HEK293 (cell line): Measurements from ENCODE around the gene ASCC3.

Experiments used
- CTCF ChIA-PET: fragments of 350-600 bp; formaldehyde crosslinking; extraction: SDS; loops from one replicate; lab custom pipeline; 2021; ENCODE audit warnings: antibody characterized with exemption; lab: Yijun Ruan, JAX
- POLR2A ChIA-PET: fragments of 300-600 bp; formaldehyde crosslinking; extraction: SDS; loops from one replicate; lab custom pipeline; 2020; ENCODE audit warnings: antibody characterized with exemption, inconsistent platforms; lab: Yijun Ruan, JAX
- H3K27ac ChIP-seq: fragments of 200-500 bp; sonication (Bioruptor generic); 2 replicates; pipeline ENCODE4 v1.5.1; 2014; ENCODE audit warnings: low read depth, low read length, control low read depth, inconsistent platforms; ENCODE audit errors: extremely low read depth
- H3K36me3 ChIP-seq, 2 experiments: fragments of 200-500 bp in 1 of 2; sonication (Bioruptor generic) in 1 of 2; 1 replicate in 1 of 2; 2 replicates in 1 of 2; pipeline ENCODE4 v1.5.1; 2014 to 2017; ENCODE audit warnings: inconsistent platforms in 2 of 2, low read length in 2 of 2; ENCODE audit not compliant: control insufficient read depth in 2 of 2, insufficient read depth in 1 of 2
- H3K4me1 ChIP-seq: fragments of 200-500 bp; sonication (Bioruptor generic); 2 replicates; pipeline ENCODE4 v1.5.1; 2014; ENCODE audit warnings: mild to moderate bottlenecking, low read length, inconsistent platforms; ENCODE audit not compliant: control insufficient read depth, insufficient read depth
- H3K4me3 ChIP-seq: 2 replicates; pipeline ENCODE4 v1.5.1; 2011; ENCODE audit warnings: low read depth, mild to moderate bottlenecking, control low read depth, low read length, moderate library complexity
- H3K9me3 ChIP-seq: fragments of 200-500 bp; sonication (Bioruptor generic); 2 replicates; pipeline ENCODE4 v1.5.1; 2014; ENCODE audit warnings: low read depth, low read length, inconsistent platforms; ENCODE audit not compliant: control insufficient read depth, insufficient read depth
- KLF9 ChIP-seq: fragments of 450-650 bp; formaldehyde crosslinking; IDR thresholded peaks from 2 replicates; pipeline ENCODE4 v1.5.1; 2016; ENCODE audit warnings: missing biosample characterization, missing genetic modification characterization, low read depth
- ZBTB48 ChIP-seq: fragments of 450-650 bp; formaldehyde crosslinking; IDR thresholded peaks from 2 replicates; pipeline ENCODE4 v1.5.1; 2016; ENCODE audit warnings: missing biosample characterization, missing genetic modification characterization
- ZBTB7A ChIP-seq: fragments of 450-650 bp; formaldehyde crosslinking; IDR thresholded peaks from 2 replicates; pipeline ENCODE4 v1.5.1; 2016; ENCODE audit warnings: low read depth, missing biosample characterization, missing genetic modification characterization
- ZIC2 ChIP-seq: fragments of 450-650 bp; formaldehyde crosslinking; IDR thresholded peaks from 2 replicates; pipeline ENCODE4 v1.5.1; 2016; ENCODE audit warnings: missing biosample characterization, missing genetic modification characterization
- ZNF175 ChIP-seq: fragments of 450-650 bp; formaldehyde crosslinking; IDR thresholded peaks from 2 replicates; pipeline ENCODE4 v1.5.1; 2016; ENCODE audit warnings: missing biosample characterization, missing genetic modification characterization
- ZNF202 ChIP-seq: fragments of 450-650 bp; formaldehyde crosslinking; IDR thresholded peaks from 2 replicates; pipeline ENCODE4 v1.5.1; 2016; ENCODE audit warnings: missing biosample characterization, missing genetic modification characterization, borderline replicate concordance
- ZNF239 ChIP-seq: fragments of 450-650 bp; formaldehyde crosslinking; IDR thresholded peaks from 2 replicates; pipeline ENCODE4 v1.5.1; 2016; ENCODE audit warnings: missing biosample characterization, missing genetic modification characterization
- ZNF302 ChIP-seq: fragments of 450-650 bp; formaldehyde crosslinking; IDR thresholded peaks from 2 replicates; pipeline ENCODE4 v1.5.1; 2016; ENCODE audit warnings: missing biosample characterization, missing genetic modification characterization, low read depth
- ZNF341 ChIP-seq: fragments of 450-650 bp; formaldehyde crosslinking; IDR thresholded peaks from 2 replicates; pipeline ENCODE4; 2016; ENCODE audit warnings: low read depth, missing biosample characterization, missing genetic modification characterization
- ZNF433 ChIP-seq: fragments of 450-650 bp; formaldehyde crosslinking; IDR thresholded peaks from 2 replicates; pipeline ENCODE4 v1.5.1; 2016; ENCODE audit warnings: missing biosample characterization, missing genetic modification characterization, low read depth
- ZNF544 ChIP-seq: fragments of 450-650 bp; formaldehyde crosslinking; IDR thresholded peaks from 2 replicates; pipeline ENCODE4 v1.5.0; 2017; ENCODE audit warnings: missing biosample characterization, missing genetic modification characterization
- ZNF549 ChIP-seq: fragments of 450-650 bp; IDR thresholded peaks from 2 replicates; pipeline ENCODE4 v1.5.1; 2018; ENCODE audit warnings: missing biosample characterization, missing genetic modification characterization, mild to moderate bottlenecking, inconsistent platforms, moderate library complexity
- ZNF654 ChIP-seq: fragments of 450-650 bp; formaldehyde crosslinking; IDR thresholded peaks from 2 replicates; pipeline ENCODE4 v1.5.1; 2016; ENCODE audit warnings: low read depth, missing biosample characterization, missing genetic modification characterization
- ZNF777 ChIP-seq: fragments of 450-650 bp; formaldehyde crosslinking; IDR thresholded peaks from 2 replicates; pipeline ENCODE4 v1.5.1; 2017; ENCODE audit warnings: missing biosample characterization, missing genetic modification characterization, borderline replicate concordance
- ZNF830 ChIP-seq: fragments of 450-650 bp; IDR thresholded peaks from 2 replicates; pipeline ENCODE4 v1.5.0; 2018; ENCODE audit warnings: missing biosample characterization, missing genetic modification characterization, low read depth, mild to moderate bottlenecking, moderate library complexity
- TF ChIP-seq, protein P1 (sequence below): fragments of 450-650 bp; formaldehyde crosslinking; conservative IDR thresholded peaks from 2 replicates; pipeline ENCODE4 v1.5.1; 2016; ENCODE audit warnings: low read depth, missing biosample characterization, missing genetic modification characterization
- TF ChIP-seq, protein P2 (sequence below): fragments of 450-650 bp; formaldehyde crosslinking; IDR thresholded peaks from 2 replicates; pipeline ENCODE4 v1.5.1; 2016; ENCODE audit warnings: missing biosample characterization, missing genetic modification characterization
- TF ChIP-seq, protein P3 (sequence below): fragments of 450-650 bp; formaldehyde crosslinking; IDR thresholded peaks from 2 replicates; pipeline ENCODE4 v1.5.0; 2017; ENCODE audit warnings: missing biosample characterization, missing genetic modification characterization, borderline replicate concordance
- TF ChIP-seq, protein P4 (sequence below): fragments of 450-650 bp; formaldehyde crosslinking; IDR thresholded peaks from 2 replicates; pipeline ENCODE4 v1.5.1; 2016; ENCODE audit warnings: missing biosample characterization, missing genetic modification characterization

The ASCC3 gene

DNA sequence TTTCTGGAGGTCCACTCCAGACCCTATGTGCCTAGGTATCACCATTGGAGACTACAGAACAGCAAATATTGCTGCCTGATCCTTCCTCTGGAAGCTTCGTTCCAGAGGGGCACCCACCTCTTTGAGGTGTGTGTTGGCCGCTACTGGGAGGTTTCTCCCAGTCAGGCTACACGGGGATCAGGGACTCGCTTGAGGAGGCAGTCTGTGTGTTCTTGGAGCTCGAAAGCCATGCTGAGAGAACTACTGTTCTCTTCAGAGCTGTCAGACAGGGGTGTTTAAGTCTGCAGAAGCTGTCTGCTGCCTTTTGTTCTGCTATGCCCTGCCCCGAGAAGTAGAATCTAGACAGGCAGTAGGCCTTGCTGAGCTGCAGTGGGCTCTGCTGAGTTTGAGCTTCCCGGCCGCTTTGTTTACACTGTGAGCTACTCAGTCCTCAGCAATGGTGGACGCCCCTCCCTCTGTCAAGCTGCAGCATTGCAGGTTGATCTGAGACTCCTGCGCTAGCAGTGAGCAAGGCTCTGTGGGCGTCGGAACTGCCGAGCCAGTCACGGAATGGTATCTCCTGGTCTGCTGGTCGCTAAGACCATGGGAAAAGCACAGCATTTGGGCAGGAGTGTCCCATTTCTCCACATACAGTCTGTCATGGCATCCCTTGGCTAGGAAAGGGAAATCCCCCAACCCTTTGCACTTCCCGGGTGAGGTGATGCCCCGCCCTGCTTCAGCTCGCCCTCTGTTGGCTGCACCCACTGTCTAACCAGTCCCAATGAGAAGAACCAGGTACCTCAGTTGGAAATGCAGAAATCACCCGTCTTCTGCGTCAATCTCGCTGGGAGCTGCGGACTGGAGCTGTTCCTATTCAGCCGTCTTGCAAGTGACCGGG, 32.5 kb upstream of the ASCC3 start (continued):
- TF ChIP-seq ZNF433 (no peak), ZBTB48 (tag by site-specific recombination) (no peak), ZNF549 (tag by site-specific recombination) (no peak), ZNF202 (tag by site-specific recombination) (no peak), ZNF175 (tag by site-specific recombination) (no peak), ZNF777 (tag by site-specific recombination) (no peak), ZNF302 (tag by site-specific recombination) (no peak), KLF9 (tag by site-specific recombination) (no peak), ZNF654 (no peak), ZIC2 (tag by site-specific recombination) (no peak), ZNF830 (tag by site-specific recombination) (no peak), ZBTB7A (no peak), ZNF544 (tag by site-specific recombination) (no peak)

DNA sequence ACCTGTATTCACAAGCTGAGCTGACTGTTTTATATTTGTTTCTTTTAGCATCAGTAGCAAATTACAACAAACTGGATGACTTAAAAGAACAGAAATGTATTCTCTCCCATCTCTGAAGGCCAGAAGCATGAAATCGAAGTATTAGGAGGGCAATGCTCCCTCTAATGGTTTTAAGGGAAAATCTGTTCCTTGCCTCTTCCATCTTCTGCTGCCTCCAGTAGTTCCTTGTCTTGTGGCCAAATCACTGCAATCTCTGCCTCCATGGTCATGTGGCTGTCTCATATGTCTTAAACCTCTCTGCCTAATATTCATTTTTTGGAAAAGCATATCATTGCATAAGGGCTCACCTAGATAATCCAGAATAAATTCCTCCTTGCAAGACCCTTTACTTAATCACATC, 25.2 kb upstream of the ASCC3 start:
- Histone ChIP-seq H3K27ac (no peak overlapping the region), H3K9me3 (no peaks in the 10 kb centered on the region)
- CTCF ChIA-PET, result interaction anchor here (0.6 kb wide), 1 partner anchor 154 kb away, joined by 3 read pairs; no protein-coding TSS in a partner anchor
- TF ChIP-seq, protein P1, sequence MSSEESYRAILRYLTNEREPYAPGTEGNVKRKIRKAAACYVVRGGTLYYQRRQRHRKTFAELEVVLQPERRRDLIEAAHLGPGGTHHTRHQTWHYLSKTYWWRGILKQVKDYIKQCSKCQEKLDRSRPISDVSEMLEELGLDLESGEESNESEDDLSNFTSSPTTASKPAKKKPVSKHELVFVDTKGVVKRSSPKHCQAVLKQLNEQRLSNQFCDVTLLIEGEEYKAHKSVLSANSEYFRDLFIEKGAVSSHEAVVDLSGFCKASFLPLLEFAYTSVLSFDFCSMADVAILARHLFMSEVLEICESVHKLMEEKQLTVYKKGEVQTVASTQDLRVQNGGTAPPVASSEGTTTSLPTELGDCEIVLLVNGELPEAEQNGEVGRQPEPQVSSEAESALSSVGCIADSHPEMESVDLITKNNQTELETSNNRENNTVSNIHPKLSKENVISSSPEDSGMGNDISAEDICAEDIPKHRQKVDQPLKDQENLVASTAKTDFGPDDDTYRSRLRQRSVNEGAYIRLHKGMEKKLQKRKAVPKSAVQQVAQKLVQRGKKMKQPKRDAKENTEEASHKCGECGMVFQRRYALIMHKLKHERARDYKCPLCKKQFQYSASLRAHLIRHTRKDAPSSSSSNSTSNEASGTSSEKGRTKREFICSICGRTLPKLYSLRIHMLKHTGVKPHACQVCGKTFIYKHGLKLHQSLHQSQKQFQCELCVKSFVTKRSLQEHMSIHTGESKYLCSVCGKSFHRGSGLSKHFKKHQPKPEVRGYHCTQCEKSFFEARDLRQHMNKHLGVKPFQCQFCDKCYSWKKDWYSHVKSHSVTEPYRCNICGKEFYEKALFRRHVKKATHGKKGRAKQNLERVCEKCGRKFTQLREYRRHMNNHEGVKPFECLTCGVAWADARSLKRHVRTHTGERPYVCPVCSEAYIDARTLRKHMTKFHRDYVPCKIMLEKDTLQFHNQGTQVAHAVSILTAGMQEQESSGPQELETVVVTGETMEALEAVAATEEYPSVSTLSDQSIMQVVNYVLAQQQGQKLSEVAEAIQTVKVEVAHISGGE (tag by site-specific recombination), result no peak
- TF ChIP-seq ZNF239 (tag by site-specific recombination) (no peak), ZNF341 (no peak)
- TF ChIP-seq, protein P2, sequence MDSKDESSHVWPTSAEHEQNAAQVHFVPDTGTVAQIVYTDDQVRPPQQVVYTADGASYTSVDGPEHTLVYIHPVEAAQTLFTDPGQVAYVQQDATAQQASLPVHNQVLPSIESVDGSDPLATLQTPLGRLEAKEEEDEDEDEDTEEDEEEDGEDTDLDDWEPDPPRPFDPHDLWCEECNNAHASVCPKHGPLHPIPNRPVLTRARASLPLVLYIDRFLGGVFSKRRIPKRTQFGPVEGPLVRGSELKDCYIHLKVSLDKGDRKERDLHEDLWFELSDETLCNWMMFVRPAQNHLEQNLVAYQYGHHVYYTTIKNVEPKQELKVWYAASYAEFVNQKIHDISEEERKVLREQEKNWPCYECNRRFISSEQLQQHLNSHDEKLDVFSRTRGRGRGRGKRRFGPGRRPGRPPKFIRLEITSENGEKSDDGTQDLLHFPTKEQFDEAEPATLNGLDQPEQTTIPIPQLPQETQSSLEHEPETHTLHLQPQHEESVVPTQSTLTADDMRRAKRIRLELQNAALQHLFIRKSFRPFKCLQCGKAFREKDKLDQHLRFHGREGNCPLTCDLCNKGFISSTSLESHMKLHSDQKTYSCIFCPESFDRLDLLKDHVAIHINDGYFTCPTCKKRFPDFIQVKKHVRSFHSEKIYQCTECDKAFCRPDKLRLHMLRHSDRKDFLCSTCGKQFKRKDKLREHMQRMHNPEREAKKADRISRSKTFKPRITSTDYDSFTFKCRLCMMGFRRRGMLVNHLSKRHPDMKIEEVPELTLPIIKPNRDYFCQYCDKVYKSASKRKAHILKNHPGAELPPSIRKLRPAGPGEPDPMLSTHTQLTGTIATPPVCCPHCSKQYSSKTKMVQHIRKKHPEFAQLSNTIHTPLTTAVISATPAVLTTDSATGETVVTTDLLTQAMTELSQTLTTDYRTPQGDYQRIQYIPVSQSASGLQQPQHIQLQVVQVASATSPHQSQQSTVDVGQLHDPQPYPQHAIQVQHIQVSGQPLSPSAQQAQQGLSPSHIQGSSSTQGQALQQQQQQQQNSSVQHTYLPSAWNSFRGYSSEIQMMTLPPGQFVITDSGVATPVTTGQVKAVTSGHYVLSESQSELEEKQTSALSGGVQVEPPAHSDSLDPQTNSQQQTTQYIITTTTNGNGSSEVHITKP (tag by site-specific recombination), result no peak
- TF ChIP-seq, protein P3, sequence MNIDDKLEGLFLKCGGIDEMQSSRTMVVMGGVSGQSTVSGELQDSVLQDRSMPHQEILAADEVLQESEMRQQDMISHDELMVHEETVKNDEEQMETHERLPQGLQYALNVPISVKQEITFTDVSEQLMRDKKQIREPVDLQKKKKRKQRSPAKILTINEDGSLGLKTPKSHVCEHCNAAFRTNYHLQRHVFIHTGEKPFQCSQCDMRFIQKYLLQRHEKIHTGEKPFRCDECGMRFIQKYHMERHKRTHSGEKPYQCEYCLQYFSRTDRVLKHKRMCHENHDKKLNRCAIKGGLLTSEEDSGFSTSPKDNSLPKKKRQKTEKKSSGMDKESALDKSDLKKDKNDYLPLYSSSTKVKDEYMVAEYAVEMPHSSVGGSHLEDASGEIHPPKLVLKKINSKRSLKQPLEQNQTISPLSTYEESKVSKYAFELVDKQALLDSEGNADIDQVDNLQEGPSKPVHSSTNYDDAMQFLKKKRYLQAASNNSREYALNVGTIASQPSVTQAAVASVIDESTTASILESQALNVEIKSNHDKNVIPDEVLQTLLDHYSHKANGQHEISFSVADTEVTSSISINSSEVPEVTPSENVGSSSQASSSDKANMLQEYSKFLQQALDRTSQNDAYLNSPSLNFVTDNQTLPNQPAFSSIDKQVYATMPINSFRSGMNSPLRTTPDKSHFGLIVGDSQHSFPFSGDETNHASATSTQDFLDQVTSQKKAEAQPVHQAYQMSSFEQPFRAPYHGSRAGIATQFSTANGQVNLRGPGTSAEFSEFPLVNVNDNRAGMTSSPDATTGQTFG (tag by site-specific recombination), result no peak
- TF ChIP-seq, protein P4, sequence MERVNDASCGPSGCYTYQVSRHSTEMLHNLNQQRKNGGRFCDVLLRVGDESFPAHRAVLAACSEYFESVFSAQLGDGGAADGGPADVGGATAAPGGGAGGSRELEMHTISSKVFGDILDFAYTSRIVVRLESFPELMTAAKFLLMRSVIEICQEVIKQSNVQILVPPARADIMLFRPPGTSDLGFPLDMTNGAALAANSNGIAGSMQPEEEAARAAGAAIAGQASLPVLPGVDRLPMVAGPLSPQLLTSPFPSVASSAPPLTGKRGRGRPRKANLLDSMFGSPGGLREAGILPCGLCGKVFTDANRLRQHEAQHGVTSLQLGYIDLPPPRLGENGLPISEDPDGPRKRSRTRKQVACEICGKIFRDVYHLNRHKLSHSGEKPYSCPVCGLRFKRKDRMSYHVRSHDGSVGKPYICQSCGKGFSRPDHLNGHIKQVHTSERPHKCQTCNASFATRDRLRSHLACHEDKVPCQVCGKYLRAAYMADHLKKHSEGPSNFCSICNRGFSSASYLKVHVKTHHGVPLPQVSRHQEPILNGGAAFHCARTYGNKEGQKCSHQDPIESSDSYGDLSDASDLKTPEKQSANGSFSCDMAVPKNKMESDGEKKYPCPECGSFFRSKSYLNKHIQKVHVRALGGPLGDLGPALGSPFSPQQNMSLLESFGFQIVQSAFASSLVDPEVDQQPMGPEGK (tag by site-specific recombination), result no peak
- TF ChIP-seq, all 188 proteins: peak for 0
- Histone ChIP-seq H3K4me1 (no peaks in the 10 kb centered on the region), H3K36me3 (no peaks in the 10 kb centered on the region), H3K4me3 (no peak overlapping the region)
- POLR2A ChIA-PET, result no interaction called here
